Erythroblast (primary cell): ENCODE measurements around the gene TEDC1.
A peak's percentile ranks its signal among the peaks of the same experiment; 100 is the strongest.

Experiments used
- DNase-seq, 2 experiments: peaks; one replicate each; lab custom pipeline; 2025; lab: John Stamatoyannopoulos, UW
- GATA1 ChIP-seq: IDR thresholded peaks from 2 replicates; pipeline ENCODE4 v1.6.1; 2011; ENCODE audit warnings: low read depth, mild to moderate bottlenecking, control low read depth, low read length, moderate library complexity
- POLR2A ChIP-seq: IDR thresholded peaks from 2 replicates; pipeline ENCODE4 v1.6.1; 2011; ENCODE audit warnings: mild to moderate bottlenecking, low read length

The TEDC1 gene, protein sequence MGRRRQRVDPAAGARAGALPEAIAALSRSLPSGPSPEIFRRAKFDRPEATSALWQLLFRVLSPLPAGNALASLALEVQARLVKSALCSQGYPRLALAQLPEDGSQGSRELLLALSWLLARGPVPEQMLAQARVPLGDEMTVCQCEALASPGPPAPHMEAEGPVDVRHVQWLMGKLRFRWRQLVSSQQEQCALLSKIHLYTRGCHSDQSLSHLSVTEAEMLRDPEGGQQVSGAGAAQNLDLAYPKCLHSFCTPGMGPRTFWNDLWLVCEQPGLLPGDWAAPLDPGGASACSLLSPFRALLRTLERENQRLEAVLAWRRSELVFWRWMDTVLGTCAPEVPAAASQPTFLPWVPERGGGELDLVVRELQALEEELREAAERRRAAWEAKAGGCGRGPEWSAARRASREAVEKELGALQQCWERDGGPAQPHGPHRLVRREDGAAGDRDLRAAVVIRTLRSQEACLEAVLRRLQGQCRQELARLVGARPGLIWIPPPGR

DNA sequence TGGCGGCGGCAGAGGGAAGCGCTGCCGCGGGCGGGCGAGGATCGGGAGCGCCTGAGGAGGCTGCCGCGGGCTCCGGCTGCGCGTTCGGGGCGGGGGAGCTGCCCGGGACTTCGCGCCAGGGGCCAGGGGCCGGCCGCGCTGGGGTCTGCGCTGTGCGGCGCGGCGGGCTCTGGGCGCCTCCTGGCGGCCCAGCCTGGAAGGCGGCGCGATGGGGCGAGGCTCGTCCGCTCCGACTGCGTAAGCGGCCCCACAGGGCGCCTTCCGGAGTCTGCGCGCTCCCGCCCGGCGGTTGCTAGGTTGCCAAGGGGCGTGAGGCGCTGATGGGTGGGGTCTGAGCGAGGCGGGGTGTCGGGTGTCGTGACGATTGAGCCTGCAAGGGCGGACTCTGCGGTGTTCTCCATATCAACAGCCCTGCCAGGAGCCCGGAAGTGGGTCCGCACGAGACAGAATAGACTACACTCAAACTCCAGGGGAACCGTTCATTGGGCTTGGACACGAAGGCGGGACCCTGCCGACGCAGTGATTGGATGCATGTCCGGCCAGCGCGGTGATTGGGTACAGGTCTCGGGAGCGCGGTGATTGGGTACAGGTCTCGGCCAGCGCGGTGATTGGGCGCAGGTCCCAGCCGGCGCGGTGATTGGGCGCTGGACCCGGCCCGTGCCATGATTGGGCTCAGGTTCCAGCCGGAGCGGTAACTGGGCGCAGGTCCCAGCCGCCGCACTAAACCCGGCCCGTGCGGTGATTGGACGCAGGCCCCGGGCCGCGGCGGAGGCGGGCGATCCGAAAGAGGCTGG, at the start of gene TEDC1:
Gene TEDC1 (plus strand): TSS at position 675 of the 794 bp plus-strand sequence. CDS start 130 bp downstream, outside the sequence.
- TF ChIP-seq POLR2A (no peak), GATA1 (no peak)
- peak; percentile 100 for DNase-seq

DNA sequence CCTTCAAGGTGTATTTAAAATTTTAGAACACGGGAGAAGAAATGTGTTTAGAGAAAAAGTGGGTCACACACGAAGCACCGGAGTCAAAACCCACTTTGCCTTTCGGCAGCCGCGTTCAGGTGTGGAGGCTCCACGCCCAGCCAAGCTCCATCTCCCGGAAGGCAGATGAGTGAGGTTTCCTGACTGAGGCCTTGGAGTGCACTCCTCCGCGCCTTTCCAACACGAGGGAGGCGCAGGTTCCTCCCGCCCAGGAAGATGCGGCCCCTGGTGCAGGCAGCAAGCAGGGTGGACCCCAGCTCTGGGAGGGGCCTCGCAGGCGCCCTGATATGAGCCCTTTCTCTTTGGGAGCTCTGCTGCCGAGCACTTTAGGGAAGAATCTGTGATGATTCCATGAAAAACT, 48.9 kb upstream of the TEDC1 start:
- TF ChIP-seq POLR2A (no peak), GATA1 (no peak)
- no peak for DNase-seq

DNA sequence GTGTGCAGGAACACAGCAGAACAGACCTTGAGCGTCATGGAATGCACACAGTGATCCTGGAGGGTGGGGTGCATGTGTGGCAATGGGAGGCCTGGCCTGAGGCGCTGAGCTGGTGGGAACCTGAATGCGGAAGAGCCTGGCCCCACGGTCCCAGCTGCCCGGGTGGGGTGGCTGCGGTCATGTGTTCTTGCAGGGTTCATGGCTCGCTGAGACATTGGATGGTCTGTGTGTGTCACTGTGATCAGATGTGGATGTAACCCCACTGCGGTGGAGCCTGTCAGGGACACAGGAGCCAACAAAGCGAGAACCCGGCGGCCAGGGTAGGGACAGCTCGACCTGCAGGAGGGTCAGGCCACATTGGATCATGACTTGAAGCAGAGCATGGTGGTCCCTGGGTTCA, 48.2 kb upstream of the TEDC1 start:
- TF ChIP-seq GATA1 (no peak), POLR2A (no peak)
- DNase-seq, result no peak

DNA sequence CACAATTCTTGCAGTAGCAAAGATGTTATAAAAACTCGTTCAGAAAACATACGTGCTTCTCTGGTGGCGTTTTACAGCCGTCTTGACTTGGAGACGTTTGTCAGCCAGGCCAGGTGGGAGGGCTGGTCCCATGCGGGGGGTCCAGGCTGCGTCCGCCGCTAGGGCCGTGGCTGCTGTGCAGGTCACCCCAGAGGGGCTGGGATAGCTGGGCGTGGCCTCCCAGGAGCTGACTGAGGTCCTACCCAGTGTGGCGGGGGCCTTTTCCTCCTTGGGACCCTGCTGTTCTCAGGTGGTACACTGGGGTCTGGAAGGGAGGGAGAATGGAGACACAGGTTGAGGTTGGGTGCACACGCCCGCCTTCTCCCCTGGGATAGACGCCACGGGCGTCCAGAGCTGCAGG, 46.2 kb upstream of the TEDC1 start:
- no peak for DNase-seq
- TF ChIP-seq GATA1 (no peak), POLR2A (no peak)

DNA sequence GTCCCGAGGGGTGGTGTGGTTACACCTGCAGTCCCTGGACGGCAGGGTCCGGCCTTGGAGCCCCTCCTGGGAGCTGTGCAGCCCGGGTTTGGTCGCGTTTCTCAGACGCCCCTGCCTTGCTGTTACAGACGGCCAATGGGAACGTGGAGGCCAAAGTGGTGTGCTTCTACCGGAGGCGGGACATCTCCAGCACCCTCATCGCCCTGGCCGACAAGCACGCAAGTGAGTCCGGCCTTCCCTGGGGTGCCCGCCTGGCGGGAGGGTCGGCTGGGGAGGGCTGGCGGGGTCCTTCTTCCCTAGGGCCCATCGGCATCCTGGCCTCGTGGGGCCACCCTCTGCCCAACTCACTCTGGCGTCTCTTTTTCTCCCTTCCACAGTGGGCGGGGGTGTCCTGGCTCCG, 45.8 kb upstream of the TEDC1 start:
- no peak for DNase-seq
- no peak for TF ChIP-seq GATA1
- no peak for TF ChIP-seq POLR2A

DNA sequence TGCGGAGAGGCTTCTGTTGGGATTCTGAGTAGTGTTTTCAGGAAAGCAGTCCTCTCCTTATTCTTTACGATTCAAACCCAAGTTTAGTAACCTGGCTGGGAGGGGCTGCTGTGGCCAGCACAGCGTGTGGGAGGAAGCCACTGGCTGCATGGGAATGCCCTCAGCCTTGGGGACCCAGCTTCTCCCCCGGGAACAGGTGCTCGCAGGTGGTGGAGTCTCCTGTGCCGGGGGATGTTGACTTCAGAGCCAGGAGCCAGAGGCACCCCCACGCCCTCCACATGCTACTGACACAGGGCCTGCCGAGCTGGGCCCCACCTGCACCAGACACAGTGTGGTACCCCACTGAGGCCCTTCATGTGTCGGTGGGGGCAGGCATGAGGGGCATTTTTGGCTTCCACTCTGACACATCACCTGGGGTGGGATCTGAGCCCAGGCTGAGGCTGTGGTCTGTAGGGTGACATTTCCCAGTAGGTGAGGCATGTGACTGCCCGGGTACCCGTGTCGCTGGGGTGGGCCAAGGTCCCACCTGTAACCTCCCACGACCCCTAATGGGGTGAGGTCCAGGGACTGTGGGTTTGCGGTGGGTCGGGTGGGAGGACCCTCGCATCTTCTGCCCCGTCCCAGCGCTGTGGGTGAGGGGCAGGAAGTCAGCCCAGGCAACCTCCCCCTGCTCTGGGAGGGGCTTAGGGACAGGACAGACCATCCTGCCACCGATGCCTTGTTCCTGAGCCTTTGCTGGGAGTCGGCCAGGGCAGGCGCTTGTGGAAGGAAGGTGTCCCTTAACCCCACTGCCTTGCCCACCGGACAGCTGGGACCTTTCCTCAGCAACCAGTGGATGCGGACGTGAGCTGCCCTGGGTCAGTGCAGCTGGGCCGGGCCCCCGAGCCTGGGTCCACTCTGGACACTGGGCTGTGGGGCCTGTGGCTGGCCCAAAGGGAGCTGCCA, 44.9 kb upstream of the TEDC1 start:
- TF ChIP-seq POLR2A, result no peak
- no peak for TF ChIP-seq GATA1

DNA sequence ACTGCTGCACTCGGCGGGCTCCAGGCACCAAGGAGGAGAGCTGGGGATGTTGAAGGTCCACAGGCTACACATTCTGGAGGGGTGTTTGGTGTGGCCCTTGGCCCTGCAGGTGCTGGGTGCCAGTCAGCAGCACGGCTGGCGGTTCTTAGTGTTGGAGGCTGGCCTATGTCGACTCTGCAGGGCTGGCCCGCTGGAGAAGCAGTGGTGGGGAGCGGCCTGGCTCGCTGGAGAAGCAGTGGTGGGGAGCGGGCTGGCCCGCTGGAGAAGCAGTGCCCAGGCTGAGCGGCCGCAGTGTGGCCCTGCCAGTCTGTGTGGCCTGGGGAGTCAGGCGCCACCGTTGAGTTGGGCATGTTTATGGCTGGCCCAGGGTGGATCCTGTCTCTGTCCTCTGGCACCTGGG, 44.1 kb upstream of the TEDC1 start:
- no peak for TF ChIP-seq GATA1
- no peak for TF ChIP-seq POLR2A
- no peak for DNase-seq

More for the DNA sequence above, 44.9 kb upstream of the TEDC1 start:
- no peak for DNase-seq

DNA sequence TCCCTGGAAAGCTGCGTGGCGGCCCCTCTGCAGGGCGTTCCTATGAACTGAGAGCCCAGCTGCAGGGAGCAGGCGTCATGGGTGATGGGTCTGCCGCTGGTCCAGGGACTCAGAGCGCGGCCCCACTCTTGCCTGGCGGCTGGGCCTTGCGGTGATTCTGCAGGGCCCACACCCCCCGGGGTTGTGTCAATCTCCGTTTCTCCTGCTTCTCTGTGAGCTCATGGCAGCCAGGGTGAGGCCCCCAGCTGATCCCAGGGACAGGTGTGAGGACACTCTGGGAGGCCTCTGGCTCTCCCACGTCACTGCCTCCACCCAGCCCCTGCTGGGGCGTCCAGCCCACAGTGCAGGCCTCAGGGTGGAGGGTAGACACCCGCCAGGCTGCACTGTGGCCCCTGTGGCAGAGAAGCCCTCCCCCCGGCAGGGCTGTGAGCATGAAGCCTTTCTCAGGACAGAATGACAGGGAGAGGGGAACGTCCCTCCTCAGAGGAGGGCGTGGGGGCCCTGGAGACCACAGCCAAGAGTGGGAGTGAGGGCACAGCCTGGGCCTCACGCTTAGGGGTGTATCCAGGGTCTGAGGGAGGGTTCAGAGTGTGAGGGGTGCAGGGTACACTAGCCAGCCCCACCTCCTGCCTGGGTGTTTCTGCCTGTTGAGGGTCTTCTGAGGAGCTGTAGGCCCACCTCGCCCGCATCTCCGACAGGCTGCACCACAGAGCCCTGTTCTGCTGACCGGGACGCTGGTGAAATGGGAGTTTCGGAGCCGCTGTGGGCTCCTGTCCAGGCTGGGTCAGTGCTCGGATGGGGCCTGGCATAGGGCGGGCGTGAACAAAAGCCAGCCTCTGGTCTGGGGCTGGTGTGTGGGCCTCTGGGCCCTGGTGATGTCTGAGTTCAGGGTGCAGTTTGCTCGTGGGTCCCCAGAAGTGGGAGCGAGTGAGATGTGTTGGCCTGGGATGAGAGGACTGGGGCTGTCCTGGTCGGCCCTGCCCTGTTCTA, 43.1 kb upstream of the TEDC1 start:
- no peak for DNase-seq
- TF ChIP-seq POLR2A (no peak), GATA1 (no peak)

DNA sequence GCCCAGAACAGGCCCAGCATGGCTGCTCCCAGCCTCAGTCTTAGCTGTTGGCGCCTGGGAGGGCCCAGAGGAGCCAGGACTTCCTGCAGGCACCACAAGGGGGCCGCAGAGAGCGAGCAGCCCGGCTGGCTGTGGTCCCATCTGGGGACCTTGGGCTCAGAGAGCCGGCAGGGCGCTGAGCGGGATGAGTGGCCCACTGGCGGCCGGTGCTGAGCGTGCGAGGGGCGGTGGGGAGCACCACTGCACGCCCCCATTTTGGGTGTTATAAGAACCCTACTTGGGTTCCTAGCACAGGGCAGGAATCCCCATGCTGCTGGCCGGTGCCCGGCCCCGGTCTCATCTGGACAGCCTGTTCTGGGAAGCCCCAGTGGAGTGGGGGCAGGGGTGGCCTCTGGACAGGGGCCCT, 42.3 kb upstream of the TEDC1 start:
- peak; percentile 73 to 78 for DNase-seq
- TF ChIP-seq POLR2A (no peak), GATA1 (no peak)

DNA sequence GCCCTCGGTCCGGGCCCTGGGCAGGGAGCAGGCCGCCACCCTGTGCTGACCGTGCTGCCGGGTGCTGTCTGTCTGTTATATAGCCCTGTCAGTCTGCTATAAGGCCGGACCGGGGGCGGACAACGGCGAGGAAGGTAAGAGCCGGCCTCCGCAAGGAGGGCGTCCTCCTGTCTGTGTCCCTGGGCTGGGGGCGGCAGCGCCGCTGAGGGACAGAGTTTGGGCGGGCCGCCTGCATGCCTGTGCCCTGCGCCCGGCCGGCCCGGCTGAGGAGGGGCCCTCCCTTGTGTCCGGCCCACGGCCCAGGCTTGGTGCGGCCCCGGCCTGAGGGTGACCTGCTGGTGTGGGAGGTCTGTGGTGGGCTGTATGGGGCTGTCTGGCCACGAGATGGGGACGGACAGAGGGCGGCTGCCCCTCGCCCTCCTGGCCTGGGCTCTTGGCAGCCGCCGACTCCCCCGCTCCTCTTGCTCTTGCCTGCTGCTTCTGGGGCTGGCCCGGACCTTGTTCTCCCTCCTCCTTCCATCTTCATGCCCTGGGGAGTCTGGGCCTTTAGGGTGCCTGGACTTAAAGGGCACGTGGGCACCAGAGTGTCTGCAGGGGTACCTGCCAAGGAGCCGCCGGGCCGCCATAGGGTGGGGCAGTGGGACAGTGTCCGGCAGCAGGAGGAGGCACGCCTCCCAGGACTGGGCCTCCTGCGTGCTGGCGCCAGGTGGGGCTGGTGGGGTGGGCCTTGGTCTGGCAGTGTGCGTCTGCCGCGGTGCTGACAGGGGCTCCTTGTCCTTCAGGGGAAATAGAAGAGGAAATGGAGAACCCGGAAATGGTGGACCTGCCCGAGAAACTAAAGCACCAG, 41.5 kb upstream of the TEDC1 start:
- DNase-seq, result no peak
- no peak for TF ChIP-seq GATA1
- TF ChIP-seq POLR2A, result no peak

DNA sequence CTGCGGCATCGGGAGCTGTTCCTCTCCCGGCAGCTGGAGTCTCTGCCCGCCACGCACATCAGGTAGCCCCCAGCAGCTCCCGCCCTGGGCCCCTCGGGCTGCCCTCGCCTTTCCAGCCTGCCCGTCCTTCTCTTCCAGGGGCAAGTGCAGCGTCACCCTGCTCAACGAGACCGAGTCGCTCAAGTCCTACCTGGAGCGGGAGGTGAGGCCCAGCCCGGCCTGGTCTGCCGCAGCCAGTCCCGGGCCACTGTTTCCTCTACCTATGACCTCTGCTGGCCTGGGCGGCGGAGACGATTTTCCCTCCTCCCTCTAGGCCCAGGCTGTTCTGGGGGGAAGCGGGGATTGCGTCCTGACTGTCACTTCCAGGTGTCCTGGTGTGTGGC, 40.9 kb upstream of the TEDC1 start:
- no peak for DNase-seq
- TF ChIP-seq POLR2A, result no peak
- TF ChIP-seq GATA1, result no peak
